Testis (tissue), 3 donors: ENCODE results near the gene SLC23A2. TPM values are rescaled to one million over a fixed set of nuclear protein-coding genes. Genes with fewer than 3 reads are reported as not detected.
"Not testable (repeated sequence)": the region's sequence is repeated elsewhere in the genome, so short reads cannot be mapped to it uniquely, and the experiment has no call there.

ENCODE experiments used
- DNase-seq: peaks from one replicate; pipeline ENCODE4 v3.0.0-alpha.2; 2019
- H3K27ac ChIP-seq, 2 donors: fragments of 200-600 bp; sonication (generic); one replicate each; pipeline ENCODE4 v1.5.1; 2019
- H3K27me3 ChIP-seq: fragments of 200-600 bp; sonication (generic); one replicate; pipeline ENCODE4 v1.5.1; 2019
- H3K36me3 ChIP-seq: fragments of 200-600 bp; sonication (generic); one replicate; pipeline ENCODE4 v1.5.1; 2017; ENCODE audit warnings: low read depth; ENCODE audit errors: missing control alignments
- H3K4me1 ChIP-seq: fragments of 200-600 bp; sonication (generic); one replicate; pipeline ENCODE4 v1.5.1; 2019
- H3K4me3 ChIP-seq, 2 donors: fragments of 200-600 bp; sonication (generic); one replicate each; pipeline ENCODE4 v1.5.1; 2017 to 2019
- H3K9me3 ChIP-seq: fragments of 200-600 bp; sonication (generic); one replicate; pipeline ENCODE4 v1.5.1; 2017
- CTCF ChIP-seq, 3 experiments: fragments of 450-650 bp in 2 of 3; fragments of 200-600 bp in 1 of 3; sonication (generic) in 1 of 3; IDR thresholded peaks; one replicate each; pipeline ENCODE4 v1.5.1; 2016 to 2019; ENCODE audit warnings: antibody characterized with exemption in 3 of 3, mild to moderate bottlenecking in 2 of 3, moderate library complexity in 1 of 3
- POLR2A ChIP-seq: fragments of 450-650 bp; IDR thresholded peaks from one replicate; pipeline ENCODE4 v1.6.1; 2017; ENCODE audit warnings: antibody characterized with exemption, mild to moderate bottlenecking, moderate library complexity
- WGBS, 2 donors: methylation state at CpG; one replicate each; pipeline ENCODE4 v1.1.5; 2018; 5-methylcytosine and 5-hydroxymethylcytosine counted together
- intact Hi-C: fragments of 100-400 bp; cut with DNase I; formaldehyde crosslinking; loops from one replicate; pipeline ENCODE4 v1.15.1; 2023; ENCODE audit warnings: low total_unique reads
- polyA plus RNA-seq: library from polyadenylated mRNA; stranded (reverse); fragments of 350-450 nt; fragmentation: Illumina TruSeq; extraction: RNeasy Lipid Tissue Mini Kit (QIAGEN cat#74804); gene quantifications from one replicate; pipeline ENCODE4 v1.2.3, GENCODE V29; 2014; ENCODE audit warnings: low read depth, low replicate concordance; ENCODE audit not compliant: insufficient read depth
- total RNA-seq, 2 donors: library from RNA; depleted of rRNA; stranded (reverse); fragments of >200 nt; gene quantifications; one replicate each; pipeline ENCODE4 v1.2.3, GENCODE V29; 2016

Gene SLC23A2
- total and polyA plus RNA-seq, 3 donors from 2014 or later = 23.6 to 49.3 (median 40.7) TPM

GRCh38 chr20:4925842-4926530 lies 75.3 kb downstream of the SLC23A2 start:
- 56 to 59% methylated on average over 15 of the region's 15 CpGs for WGBS, 2 donors
- H3K4me3 ChIP-seq = no peak overlapping the region
- peaks cover 19% of the 10 kb centered on the region for H3K4me1 ChIP-seq
- TF ChIP-seq POLR2A (no peak), CTCF (IDR thresholded peaks at IDR 0.05) (no peak)
- intact Hi-C loops = no loop called here
- peak; percentile 67 for DNase-seq
- no peaks in the 10 kb centered on the region for H3K9me3 ChIP-seq
- H3K27ac ChIP-seq = peak overlapping the region; percentile 76 to 87
- H3K36me3 ChIP-seq = no peaks in the 10 kb centered on the region
- H3K27me3 ChIP-seq = no peaks in the 10 kb centered on the region

DNA sequence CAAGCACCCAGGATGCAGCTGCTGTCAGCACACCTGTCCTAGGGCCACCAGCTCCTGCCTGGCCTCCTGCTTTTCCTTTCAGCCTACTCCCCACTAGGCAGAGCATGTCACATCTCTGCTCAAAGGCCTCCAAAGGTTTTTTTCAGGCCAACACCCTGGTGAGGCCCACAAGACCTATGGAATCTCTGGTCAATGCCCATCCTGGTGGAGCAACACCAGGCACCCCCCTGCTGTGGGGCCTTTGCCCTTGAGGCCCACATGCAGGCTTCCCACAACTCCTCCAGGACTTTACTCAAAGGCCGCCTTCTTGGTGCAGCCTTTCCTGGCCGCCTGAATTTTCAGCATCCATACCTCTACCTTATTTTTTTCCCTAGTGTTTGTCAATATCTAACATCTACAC lies 76.9 kb downstream of the SLC23A2 start:
- no peaks in the 10 kb centered on the region for H3K36me3 ChIP-seq
- peaks cover 24% of the 10 kb centered on the region for H3K4me1 ChIP-seq
- no peak overlapping the region for H3K4me3 ChIP-seq
- H3K27ac ChIP-seq = no peak overlapping the region
- H3K9me3 ChIP-seq = no peaks in the 10 kb centered on the region
- H3K27me3 ChIP-seq = no peaks in the 10 kb centered on the region
- DNase-seq = no peak
- TF ChIP-seq CTCF (IDR thresholded peaks at IDR 0.05) = no peak
- no peak for TF ChIP-seq POLR2A
- WGBS, 2 donors = 91 to 93% methylated on average over 2 of the region's 2 CpGs
- intact Hi-C loops = no loop called here

DNA sequence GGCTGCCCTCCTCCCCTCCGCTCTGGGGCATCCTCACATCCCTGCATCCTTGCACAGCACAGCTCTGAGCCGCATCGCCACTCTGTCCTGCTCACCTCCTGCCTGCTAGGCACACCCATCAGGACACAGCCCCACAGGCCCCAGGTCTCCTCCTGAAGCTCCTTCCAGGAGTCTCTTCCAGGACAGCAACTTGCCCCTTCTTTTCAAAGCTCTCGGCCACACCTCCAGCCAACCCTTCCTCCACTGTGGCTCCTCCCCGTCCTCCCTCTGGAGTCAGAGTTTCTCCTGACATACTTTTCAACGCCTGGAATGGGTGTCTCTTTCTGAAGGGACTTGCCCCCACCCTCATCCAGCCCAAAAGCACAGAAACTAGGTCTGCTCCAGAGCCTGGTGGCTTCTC lies 77.3 kb downstream of the SLC23A2 start:
- no peak for DNase-seq
- Histone ChIP-seq H3K9me3 (no peaks in the 10 kb centered on the region), H3K36me3 (no peaks in the 10 kb centered on the region), H3K27ac (no peak overlapping the region), H3K4me1 (peaks cover 28% of the 10 kb centered on the region), H3K4me3 (no peak overlapping the region), H3K27me3 (no peaks in the 10 kb centered on the region)
- TF ChIP-seq CTCF (IDR thresholded peaks at IDR 0.05) = no peak
- no peak for TF ChIP-seq POLR2A
- WGBS, 2 donors = 86% methylated on average over 6 of the region's 6 CpGs
- intact Hi-C loops = no loop called here

DNA sequence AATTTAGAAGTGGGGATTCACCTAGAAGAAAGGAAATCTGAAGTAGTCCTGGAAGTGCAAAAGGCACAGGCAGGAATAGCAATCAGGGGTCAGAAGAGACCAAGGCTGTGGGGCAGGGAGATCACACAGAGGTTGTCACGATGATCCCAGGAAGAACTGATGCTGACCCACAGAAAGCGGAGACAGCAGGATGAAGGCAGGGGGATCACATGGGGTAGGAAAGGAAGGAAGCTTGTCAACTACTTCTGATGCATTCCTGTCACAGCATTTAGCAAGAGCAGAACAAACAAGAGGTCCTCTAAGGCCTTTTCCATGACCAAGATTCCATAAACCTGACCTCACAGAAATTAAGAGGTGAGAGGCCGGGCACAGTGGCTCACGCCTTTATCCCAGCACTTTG lies 79.1 kb downstream of the SLC23A2 start:
- intact Hi-C loops = no loop called here
- Histone ChIP-seq H3K36me3 (no peaks in the 10 kb centered on the region), H3K4me3 (no peak overlapping the region), H3K27ac (peak overlapping the region in 1 of 2 donors; percentile 36), H3K4me1 (peaks cover 43% of the 10 kb centered on the region), H3K9me3 (no peaks in the 10 kb centered on the region), H3K27me3 (no peaks in the 10 kb centered on the region)
- no peak for TF ChIP-seq CTCF (IDR thresholded peaks at IDR 0.05)
- no peak for TF ChIP-seq POLR2A
- WGBS, 2 donors = 88 to 90% methylated on average over 4 of the region's 4 CpGs
- DNase-seq = no peak

DNA sequence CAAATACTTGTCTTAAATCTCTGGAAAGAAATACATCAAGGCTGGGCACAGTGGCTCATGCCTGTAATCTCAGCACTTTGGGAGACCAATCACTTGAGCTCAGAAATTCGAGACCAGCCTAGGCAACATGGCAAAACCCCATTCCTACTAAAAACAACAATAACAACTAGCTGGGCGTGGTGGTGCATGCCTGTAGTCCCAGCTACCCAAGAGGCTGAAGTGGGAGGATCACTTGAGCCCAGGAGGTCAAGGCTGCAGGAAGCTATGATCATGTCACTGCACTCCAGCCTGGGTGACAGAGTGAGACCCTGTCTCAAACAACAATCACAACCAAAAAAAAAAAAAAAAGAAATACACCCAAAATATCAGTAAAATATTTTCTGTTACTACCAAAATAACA lies 80.0 kb downstream of the SLC23A2 start:
- 32 to 33% methylated on average over 2 of the region's 2 CpGs for WGBS, 2 donors
- not testable (repeated sequence) for DNase-seq
- H3K27ac ChIP-seq = peak overlapping the region in 1 of 2 donors; percentile 39

More for the DNA sequence above, 80.0 kb downstream of the SLC23A2 start:
- H3K27me3 ChIP-seq, H3K9me3 ChIP-seq, H3K36me3 ChIP-seq, intact Hi-C loops, H3K4me3 ChIP-seq: not testable (repeated sequence)
- peaks cover 45% of the 10 kb centered on the region for H3K4me1 ChIP-seq
